ENCODE measurements around the gene STK10. TPM values are rescaled to one million over a fixed set of nuclear protein-coding genes. Genes with fewer than 3 reads are reported as not detected.

Gene STK10
- total RNA-seq, 1 donor from 2014 or later = 29.1 TPM

DNA sequence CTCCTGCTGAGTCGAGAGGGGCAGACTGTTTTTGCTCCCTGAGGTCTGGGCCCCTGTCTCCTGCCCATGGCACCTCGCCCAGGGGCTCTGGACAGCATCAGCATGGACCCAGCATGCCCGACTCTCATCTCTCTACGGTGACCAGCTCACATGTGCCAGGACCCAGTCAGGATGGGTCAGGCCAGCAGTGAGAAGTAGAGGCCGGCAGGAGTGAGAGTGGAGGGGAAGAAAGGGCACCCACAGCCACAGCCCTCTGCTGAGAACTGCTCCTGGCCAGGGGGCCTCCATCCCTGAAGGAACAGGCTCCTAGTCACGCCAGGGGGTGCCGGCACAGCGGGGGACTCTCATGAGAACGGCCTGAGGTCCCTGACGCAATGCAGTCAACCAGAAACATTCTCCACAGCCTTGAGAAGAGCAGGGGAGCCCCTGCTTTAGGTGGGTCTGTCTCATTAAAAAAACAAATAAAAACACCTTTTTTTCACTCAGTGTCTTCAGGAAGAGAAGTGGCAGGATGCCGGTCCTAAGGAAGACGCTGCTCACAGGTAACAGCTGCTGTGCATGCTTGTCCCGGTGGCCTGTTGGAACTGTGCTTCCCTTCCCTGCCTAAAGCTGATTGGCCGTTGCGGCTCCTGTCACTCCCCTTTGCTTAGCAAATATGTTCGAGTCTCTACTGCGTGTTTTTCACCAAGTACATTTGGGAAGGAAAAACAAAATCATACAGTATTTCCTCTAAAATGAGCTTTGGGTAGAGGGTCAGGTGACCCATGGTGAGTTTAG is 95.9 kb downstream of the STK10 start:
- DNase-seq (ENCODE audit: low read depth in 2 of 2) = no peak

DNA sequence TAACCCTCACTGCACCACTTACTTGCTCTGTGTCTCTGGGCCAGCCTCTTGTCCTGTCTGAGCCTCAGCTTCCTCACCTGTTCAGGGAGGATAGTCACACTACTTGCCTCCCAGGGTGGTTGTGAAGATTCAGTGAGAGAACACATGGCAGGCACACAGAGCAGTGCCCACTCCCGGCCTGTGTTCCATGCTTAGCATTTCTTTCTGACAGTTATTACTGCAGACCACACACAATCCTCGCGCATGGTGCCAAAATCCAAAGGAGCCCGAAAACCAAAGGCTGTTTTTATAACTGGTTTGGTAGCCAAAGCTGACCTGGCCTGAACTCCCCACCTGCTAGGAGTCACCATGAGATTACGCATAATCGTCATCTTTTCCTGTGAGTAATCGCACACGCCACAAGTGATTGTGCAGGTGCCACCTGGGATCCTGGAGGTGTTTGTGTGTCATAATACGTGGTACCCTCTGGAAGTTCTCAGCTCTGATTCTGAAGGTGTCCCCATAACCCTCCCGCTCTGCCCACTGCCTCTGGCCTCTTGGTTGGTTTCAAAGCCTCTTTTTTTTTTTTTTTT is 97.0 kb downstream of the STK10 start:
- DNase-seq (ENCODE audit: low read depth in 2 of 2) = no peak

DNA sequence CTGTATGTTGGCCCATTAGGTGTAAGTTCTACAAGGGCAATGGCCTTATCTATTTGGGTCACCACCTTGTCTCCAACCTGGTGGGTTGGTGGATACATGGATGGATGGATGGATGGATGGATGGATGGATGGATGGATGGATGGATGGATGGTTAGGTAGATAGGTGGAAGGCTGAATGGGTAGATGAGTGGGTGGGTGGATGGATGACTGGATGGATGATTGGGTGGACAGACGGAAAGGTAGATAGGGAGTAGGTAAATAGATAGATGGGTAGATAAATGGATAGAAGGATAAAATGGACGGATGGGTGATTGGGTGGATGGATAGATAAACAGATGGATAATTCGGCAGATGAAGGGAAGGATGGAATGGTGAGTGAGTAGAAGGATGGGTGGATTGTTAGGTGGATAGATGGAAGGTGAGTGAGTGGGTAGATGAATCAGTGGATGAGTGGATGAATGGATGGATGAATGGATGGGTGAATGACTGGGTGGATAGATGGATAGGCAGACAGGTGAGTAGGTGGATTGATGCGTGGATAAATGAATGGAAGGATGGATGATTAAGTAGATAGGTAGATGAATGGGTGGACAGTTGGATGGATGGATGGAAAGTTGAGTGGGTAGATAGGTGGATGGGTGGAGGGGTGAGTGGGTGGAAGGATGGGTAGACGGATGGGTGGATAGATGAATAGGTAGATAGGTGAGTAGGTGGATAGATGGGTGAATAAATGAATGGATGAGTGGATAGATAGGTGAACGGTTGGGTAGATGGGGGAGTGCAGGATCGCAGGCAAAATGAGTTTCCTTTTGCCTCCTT is 98.5 kb downstream of the STK10 start:
- no peak for DNase-seq (ENCODE audit: low read depth in 2 of 2)

DNA sequence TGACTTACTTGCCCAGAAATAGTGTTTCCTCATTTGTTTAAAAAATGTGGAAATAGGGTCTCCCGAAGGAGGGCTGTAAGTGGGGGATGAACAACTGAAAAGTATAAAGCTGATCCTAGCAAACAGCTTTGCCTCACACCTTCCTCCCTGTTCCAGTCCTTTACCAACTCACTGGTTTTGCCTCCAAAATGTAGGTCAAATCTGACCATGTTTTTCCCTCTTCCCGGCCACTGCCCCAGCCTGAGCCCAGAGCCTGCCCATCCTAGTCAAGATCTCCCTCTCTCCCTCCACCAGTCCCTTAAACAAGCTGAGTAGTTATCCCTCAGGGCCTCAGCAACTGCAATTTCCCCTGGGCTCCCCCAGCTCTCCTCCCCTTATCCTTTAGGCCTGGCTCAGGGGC is 99.2 kb downstream of the STK10 start:
- no peak for DNase-seq (ENCODE audit: low read depth in 2 of 2)

DNA sequence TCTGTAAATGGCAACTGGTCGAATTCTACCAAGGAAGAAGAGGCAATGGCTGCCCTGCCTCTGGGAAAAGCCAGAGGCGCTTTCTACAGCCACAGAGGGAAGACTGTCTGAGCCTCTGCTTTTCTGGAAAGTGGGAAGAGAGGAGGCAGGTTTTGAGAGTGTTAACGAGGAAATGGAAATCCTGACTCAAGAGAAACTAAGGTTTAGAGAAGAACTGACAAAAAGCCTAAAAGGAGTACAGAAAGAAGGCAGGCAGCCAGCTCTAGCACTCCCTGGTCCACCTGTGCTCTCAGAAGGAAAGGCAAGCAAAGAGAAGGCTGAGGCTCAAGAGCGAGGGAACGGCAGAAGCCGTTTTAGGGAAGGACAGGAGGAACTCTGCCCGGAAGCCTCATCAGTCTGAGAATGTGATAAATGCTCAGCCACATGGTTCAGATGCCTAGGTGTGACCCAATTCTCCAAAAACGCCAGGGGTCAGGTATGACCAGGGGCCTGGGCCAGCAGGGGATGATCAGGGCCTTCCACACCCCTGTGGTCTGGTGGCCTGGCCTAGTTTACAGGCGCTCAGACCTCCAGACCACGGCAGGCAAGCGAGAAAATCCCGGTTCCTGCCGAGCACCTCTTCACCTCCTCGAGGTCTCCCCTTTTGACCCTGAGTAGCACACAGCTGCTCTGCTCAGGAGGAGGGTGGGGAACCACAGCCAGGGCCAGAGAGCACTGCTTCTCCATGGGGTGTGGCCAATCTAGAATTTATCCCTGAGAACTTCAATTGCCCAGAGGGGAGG is 101.6 kb downstream of the STK10 start:
- DNase-seq (ENCODE audit: low read depth in 2 of 2) = no peak

DNA sequence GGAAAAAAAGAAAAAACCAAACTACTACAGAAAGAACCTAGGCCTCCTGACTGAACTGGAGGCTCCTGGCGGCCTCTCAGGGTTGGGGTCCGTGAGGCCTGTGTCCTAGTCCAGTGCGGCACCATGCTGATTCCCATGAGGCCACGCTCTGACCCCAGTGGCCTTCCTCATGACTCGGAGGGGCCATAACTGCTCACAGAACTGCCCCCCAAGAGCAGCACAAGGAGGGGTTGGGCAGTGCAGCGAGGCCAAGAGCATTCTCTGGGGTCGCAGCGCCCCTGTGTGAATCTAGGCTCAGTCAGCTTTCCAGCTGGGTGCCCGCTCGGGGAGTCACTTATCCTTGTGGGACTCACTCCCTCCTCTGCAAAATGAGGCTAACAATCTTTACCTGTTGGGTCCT is 102.3 kb downstream of the STK10 start:
- no peak for DNase-seq (ENCODE audit: low read depth in 2 of 2)

DNA sequence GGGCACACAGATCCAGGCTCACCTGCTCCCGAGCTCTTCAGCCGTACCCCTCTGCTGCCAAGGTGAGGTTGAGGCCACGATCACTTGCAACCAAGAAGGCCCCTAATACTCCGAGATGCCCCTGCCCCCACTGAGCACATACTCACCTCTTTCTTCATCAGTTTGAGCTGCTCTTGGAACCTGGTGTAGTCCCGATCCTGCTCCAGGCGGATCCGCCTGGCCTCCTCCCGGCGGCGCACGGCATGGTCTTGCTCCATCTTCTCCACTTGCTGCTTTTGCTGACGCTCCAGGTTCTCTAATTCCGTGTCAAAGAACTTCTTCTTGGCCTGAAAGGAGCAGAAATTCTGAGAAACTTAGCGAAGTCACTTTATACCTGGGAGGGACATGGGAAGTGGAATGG is 105.8 kb downstream of the STK10 start:
- DNase-seq (ENCODE audit: low read depth in 2 of 2) = no peak

DNA sequence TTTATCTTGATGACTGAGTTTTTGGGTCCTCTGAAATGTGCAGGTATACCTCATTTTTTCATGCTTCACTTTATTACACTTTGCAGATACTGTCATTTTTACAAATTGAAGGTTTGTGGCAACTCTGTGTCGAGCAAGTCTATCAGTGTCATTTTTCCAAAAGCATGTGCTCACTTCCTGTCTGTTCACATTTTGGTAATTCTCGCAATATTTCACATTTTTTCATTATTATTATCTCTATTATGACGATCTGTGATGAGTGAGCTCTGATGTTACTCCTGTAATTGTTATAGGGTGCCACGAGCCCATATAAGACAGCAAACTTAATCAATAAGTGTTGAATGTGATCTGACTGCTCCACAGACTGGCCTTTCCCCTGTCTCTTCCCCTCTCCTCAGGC is 108.1 kb downstream of the STK10 start:
- DNase-seq (ENCODE audit: low read depth in 2 of 2) = no peak

DNA sequence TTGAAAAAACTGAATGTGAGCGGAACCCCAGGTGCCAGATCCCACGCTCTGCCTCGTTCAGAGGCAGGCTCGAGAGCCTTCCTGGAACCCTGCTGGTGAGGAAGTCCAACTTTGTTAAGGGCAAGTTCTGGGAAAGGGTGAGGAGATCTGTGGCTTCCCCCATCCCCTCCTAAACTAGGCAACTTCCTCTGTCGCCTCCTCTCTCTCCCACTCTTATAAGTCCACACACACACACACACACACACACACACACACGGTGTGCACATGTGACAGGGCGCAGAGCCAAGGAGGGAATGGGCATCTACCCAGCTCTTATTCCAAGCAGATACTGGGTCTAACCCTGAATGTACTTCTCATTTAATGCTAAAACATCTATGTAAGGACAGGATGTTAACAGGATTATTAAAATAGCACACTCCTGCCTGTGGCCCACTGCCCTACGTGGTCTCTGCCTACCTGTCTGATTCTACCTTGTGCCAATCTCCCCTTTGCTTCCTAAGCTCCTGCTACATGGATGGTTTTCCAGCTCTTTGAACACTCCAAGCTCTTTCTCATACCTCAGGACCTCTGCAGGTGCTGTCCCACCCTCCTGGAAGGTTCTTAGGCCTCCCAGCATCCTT is 109.2 kb downstream of the STK10 start:
- peak in 1 of 2 donors; percentile 12 for DNase-seq (ENCODE audit: low read depth in 2 of 2)

DNA sequence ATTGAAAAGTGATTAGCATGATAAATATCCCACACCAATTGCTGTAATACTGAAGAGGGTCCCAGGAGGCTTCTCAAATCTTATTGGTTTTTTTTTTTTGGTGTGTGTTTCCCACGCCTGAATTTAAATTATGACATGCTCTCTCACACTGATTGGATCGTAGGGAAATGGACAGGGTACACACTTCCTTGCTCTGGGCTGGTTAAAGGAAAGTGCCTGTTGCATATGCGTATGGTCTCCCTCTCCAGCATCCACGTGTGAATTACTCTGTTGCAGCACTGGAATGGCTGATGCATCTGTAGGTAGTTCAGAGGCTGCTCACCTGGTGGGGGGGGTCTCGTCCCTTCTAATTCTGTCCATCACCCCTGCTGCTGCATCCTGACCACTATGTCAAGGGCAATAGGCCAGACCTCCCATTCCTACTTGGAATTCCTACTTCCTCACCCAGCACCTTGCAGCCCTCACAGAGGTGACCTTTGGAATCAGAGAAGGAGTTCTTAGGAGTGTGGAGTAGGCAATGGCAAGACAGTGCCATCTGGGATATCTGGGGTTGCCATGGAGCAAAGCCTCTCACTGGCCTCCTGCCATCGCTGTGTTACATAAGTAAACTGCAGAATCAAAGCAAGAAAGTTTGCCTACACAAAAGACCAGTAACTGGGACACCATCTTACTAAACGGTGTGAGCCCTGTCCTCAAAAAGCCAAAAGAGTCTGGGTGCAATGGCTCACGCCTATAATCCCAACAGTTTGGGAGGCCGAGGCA is 110.2 kb downstream of the STK10 start:
- DNase-seq (ENCODE audit: low read depth in 2 of 2) = no peak

DNA sequence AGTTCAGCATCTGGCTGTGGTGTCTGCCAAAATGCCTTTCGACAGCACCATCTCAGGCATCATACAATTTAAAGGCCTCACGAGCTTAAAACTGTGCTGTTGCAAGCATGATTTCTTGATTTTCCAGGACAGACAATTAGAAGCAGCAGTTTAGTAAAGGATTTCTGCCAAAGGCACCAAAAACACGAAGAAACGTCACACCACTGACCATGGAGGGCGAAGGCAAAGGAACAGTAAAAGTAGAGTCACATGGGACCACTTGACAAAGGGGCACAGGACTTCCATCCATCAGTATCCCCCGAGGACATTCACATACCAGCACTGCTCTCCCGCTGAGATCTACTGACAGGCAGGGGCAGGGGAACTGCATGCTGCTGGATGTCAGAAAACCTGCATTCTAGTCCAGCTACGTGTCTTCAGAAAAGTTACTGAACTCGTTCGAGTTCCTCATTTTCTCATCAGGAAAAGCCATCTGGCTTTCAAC is 111.2 kb downstream of the STK10 start:
- no peak for DNase-seq (ENCODE audit: low read depth in 2 of 2)

DNA sequence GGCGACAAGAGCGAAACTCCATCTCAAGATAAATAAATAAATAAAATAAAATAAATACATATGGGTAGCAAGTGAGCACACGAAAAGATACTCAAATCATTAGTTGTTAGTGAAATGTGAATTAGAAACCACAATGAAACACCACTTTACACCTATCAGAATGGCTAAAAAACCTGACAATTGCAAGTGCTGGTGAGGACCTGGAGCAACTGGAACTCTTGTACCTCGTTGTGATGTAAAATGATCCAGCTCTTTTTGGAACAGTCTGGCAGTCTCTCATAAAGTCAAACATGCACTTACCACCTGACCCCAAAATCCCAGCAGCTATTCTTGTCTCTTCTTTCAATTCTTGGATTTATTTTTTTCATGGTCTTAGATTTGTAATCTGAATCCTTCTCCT is 112.4 kb downstream of the STK10 start:
- DNase-seq (ENCODE audit: low read depth in 2 of 2) = no peak

DNA sequence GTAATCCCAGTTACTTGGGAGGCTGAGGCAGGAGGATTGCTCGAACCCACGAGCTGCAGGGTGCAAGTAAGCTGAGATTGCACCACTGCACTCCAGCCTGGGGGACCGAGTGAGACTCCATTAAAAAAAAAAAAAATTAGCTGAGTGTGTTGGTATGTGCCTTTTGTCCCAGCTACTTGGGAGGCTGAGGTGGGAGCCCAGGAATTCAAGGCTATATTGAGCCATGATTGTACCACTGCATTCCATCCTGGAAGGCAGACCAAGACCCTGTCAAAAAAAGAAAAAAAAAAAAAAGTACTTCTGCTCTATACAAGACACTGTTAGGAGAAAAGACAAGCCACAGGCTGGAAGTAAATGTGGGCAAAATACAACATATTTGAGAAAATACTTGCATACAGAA is 113.1 kb downstream of the STK10 start:
- DNase-seq (ENCODE audit: low read depth in 2 of 2) = no peak

DNA sequence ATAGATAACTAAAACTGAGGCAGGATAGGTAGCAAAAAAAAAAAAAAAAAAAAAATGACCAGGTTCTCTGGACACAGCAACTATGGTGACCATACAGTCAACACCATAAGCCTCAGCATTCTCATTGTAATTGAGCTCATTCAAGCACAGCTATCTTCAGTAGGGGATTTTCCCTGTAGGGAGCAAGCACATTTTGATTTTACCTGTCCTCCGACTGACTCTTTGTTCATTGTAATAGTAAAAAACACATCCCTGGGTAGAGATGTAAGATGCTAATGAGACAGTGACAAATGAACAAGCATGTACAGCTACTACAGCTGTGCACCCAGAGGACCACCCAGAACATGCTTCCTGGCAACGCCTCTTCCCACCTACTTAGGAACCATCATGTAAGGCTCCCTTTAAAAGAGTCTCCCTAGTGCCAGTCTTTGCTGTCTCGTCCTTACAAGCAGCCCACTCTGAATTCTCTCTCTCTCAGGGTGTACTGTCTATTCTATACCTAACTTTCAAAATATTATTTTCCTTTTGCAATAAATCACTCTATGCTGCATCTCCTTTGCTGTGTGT is 116.6 kb downstream of the STK10 start:
- no peak for DNase-seq (ENCODE audit: low read depth in 2 of 2)

DNA sequence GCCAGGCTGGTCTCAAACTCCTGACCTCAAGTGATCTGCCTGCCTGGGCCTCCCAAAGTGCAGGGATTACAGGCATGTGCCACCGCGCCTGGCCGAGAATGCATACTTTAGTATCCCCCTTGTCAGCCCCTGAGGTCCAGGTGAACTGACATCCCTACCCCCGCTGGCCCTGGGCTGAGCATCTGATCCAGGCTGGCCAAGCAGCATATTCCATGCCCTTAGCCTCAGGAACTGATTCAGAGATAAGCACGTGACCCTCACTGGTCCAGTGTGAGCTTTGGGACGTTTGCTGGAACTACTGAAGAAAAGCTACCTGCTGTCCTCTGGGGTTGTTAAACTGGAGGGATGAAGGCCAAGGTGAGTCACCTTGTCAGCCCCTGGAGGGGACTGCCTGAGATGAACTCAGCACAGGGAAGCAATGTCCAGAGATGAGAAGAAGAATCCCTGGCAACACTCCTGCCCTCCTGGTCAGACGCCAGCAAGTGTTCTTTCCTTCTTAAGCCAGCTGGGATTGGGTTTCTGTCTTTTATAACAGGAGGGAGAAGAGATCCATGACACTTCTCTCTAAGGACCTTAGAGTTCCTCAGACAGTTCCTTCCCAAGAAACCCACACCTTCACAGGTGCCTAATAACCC is 122.5 kb downstream of the STK10 start:
- no peak for DNase-seq (ENCODE audit: low read depth in 2 of 2)

DNA sequence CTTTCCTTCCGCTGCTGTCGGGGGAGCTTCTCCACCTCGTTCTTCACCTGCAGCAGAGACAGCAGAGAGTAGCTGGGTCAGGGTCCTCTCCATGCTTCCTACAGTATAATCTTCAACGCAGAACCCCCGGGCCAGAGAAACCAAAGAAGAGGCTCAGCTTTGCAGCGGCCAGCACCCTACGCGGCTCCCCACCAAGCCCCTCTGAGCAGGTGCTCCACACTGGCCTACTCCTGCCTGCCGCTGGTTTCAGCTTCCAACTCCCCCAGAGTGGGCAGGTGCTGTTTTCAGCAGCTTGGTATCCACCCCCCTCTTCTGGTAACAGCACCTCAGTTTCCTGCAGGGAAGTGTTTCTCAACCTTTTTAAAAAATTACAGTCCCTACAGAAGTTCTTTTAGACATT is 123.3 kb downstream of the STK10 start:
- DNase-seq (ENCODE audit: low read depth in 2 of 2) = no peak

DNA sequence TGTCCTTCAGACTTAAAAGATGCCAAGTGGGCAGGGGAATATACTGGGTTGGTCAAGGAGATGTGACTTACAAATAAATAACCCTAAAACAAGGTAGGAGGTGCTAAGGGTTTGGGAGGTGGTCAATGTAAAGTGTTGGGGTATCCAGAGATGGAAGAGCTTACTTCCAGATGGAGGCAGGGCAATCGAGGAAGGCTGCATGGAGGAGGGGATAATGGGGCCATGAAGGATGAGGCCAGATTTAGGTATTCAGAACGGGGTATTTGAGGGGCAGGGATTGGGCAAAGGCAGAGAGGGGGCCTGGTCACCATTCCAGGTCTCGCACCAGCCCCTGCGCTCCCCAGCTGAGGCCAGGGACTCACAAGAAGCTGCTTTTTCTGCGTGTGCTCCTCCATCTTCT is 123.7 kb downstream of the STK10 start:
- no peak for DNase-seq (ENCODE audit: low read depth in 2 of 2)

DNA sequence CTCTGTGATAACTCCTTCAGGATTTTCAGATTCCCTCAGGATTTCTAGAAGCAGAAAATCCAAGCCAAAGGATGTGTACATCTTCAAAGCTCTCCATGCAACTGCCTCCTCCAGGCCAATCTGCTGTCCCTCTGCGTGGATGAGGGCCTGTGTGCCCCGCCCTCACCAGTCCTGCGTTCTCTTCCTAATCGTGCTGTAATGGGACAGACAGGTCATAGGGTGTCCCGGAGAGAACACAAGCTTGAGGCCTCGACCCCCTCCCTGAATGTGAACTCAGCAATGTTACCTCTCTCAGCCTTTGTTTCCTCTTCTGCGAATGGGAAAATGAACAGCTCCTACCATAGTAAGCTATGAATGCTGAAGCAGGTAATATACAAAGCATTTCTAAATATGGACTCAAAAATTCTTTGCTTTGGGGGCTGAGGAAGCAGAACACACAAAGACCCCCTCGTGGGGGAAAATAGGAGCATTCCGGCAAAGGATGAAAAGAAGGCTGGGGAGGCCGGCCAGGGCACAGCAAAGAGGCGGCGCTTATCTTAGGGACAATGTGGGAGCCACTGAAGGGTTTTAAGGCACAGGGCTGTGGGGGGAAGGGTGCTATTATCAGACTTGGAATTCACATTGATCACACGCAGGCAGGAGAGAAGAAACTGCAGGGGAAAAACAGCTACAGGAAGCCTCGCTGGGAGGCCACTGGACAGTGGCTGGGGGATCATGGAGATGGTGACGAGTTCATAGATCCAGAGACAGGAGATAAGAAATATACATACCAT is 124.4 kb downstream of the STK10 start:
- DNase-seq (ENCODE audit: low read depth in 2 of 2) = no peak

DNA sequence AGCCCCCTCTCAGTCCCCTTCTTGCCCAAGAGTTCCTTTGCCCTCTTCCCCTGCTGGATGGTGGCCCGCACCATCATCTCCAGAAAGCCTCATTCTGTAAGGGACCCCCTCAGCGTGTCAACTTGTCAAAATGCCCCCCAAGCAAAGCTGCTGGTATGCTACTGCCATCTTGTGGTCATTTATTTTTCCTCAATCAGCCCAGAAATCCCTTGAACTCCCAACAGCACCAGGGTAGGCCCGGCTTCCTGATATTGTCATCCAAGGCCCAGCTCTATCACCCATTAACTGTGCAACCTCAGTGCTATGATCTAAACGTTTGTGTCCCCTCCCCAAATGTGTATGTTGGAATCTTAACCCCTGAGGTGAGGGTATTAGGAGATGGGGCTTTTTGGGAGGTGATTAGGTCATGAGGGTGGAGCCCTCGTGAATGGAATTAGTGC is 128.3 kb downstream of the STK10 start:
- peak in 1 of 2 donors; percentile 47 for DNase-seq (ENCODE audit: low read depth in 2 of 2)
